Urinary bladder (tissue), 4 donors: ENCODE results near the gene COL5A1. TPM values are rescaled to one million over a fixed set of nuclear protein-coding genes. Genes with fewer than 3 reads are reported as not detected.

ENCODE experiments used
- DNase-seq: peaks from one replicate; pipeline ENCODE4 v3.0.0-alpha.2; 2015; ENCODE audit errors: extremely low spot score
- H3K27ac ChIP-seq: one replicate; pipeline ENCODE4 v1.5.1; 2013; ENCODE audit warnings: low read depth, mild to moderate bottlenecking, moderate library complexity
- H3K36me3 ChIP-seq: one replicate; pipeline ENCODE4 v1.6.1; 2013; ENCODE audit warnings: mild to moderate bottlenecking, moderate library complexity; ENCODE audit not compliant: insufficient read depth
- H3K4me1 ChIP-seq: one replicate; pipeline ENCODE4 v1.6.1; 2013; ENCODE audit warnings: mild to moderate bottlenecking, moderate library complexity; ENCODE audit not compliant: insufficient read depth
- H3K4me3 ChIP-seq: one replicate; pipeline ENCODE4 v1.5.1; 2013; ENCODE audit warnings: low read depth, low read length
- WGBS: extraction: QIAGEN DNeasy Blood & Tissue Kit; methylation state at CpG from one replicate; pipeline ENCODE4 v1.1.7; 2013; 5-methylcytosine and 5-hydroxymethylcytosine counted together
- polyA plus RNA-seq: library from polyadenylated mRNA; stranded (reverse); fragments of 200-250 nt; gene quantifications from one replicate; pipeline ENCODE4 v1.2.3, GENCODE V29; 2013
- total RNA-seq: library from RNA; depleted of rRNA; stranded (reverse); fragments of >200 nt; gene quantifications from one replicate; pipeline ENCODE4 v1.2.3, GENCODE V29; 2014
- donor health status: healthy with polysubstance abuse.
- donor health status: healthy.

The COL5A1 gene
- total and polyA plus RNA-seq, 2 donors: 68.5 to 622 TPM

- H3K27ac ChIP-seq: no peak overlapping the region
- 59% methylated on average over 23 of the region's 23 CpGs for WGBS
- H3K4me1 ChIP-seq: no peaks in the 10 kb centered on the region
- no peaks in the 10 kb centered on the region for H3K36me3 ChIP-seq
- DNase-seq: no peak
- H3K4me3 ChIP-seq: no peak overlapping the region
These were observed 127.2 kb downstream of the COL5A1 start for GRCh38 chr9:134768709-134769351.

GRCh38 chr9:134770972-134771971 is 129.7 kb downstream of the COL5A1 start:
- Histone ChIP-seq H3K4me1 (no peaks in the 10 kb centered on the region), H3K4me3 (no peak overlapping the region), H3K27ac (no peak overlapping the region), H3K36me3 (no peaks in the 10 kb centered on the region)
- no peak for DNase-seq
- WGBS: 68% methylated on average over 34 of the region's 34 CpGs

GRCh38 chr9:134772331-134772730 is 130.7 kb downstream of the COL5A1 start:
- no peak for DNase-seq
- H3K36me3 ChIP-seq: no peaks in the 10 kb centered on the region
- no peaks in the 10 kb centered on the region for H3K4me1 ChIP-seq
- no peak overlapping the region for H3K4me3 ChIP-seq
- H3K27ac ChIP-seq: no peak overlapping the region
- WGBS: 89% methylated on average over 12 of the region's 12 CpGs

GRCh38 chr9:134773842-134774241 is 132.2 kb downstream of the COL5A1 start:
- no peak overlapping the region for H3K27ac ChIP-seq
- H3K4me3 ChIP-seq: no peak overlapping the region
- no peaks in the 10 kb centered on the region for H3K4me1 ChIP-seq
- DNase-seq: no peak
- no peaks in the 10 kb centered on the region for H3K36me3 ChIP-seq
- WGBS: 80% methylated on average over 11 of the region's 11 CpGs

- DNase-seq: no peak
- H3K4me3 ChIP-seq: no peak overlapping the region
- H3K4me1 ChIP-seq: no peaks in the 10 kb centered on the region
- no peaks in the 10 kb centered on the region for H3K36me3 ChIP-seq
- no peak overlapping the region for H3K27ac ChIP-seq
- 72% methylated on average over 10 of the region's 10 CpGs for WGBS
These were observed 132.8 kb downstream of the COL5A1 start for GRCh38 chr9:134774410-134774809.

GRCh38 chr9:134775081-134775951 is 133.7 kb downstream of the COL5A1 start:
- H3K27ac ChIP-seq: no peak overlapping the region
- no peak for DNase-seq
- no peaks in the 10 kb centered on the region for H3K4me1 ChIP-seq
- H3K36me3 ChIP-seq: no peaks in the 10 kb centered on the region
- 52% methylated on average over 30 of the region's 30 CpGs for WGBS
- no peak overlapping the region for H3K4me3 ChIP-seq

GRCh38 chr9:134776080-134776796 is 134.6 kb downstream of the COL5A1 start:
- DNase-seq: no peak
- no peaks in the 10 kb centered on the region for H3K4me1 ChIP-seq
- H3K27ac ChIP-seq: no peak overlapping the region
- H3K4me3 ChIP-seq: no peak overlapping the region
- WGBS: 50% methylated on average over 19 of the region's 19 CpGs
- no peaks in the 10 kb centered on the region for H3K36me3 ChIP-seq

GRCh38 chr9:134777153-134777552 is 135.6 kb downstream of the COL5A1 start:
- WGBS: 75% methylated on average over 13 of the region's 13 CpGs
- no peaks in the 10 kb centered on the region for H3K36me3 ChIP-seq
- no peak overlapping the region for H3K27ac ChIP-seq
- H3K4me3 ChIP-seq: no peak overlapping the region
- DNase-seq: no peak
- H3K4me1 ChIP-seq: no peaks in the 10 kb centered on the region

- Histone ChIP-seq H3K4me1 (no peaks in the 10 kb centered on the region), H3K36me3 (no peaks in the 10 kb centered on the region), H3K27ac (no peak overlapping the region), H3K4me3 (no peak overlapping the region)
- DNase-seq: no peak
- whole genome bisulfite sequencing: 76% methylated on average over 13 of the region's 13 CpGs
These were observed 136.6 kb downstream of the COL5A1 start for GRCh38 chr9:134778156-134778555.

GRCh38 chr9:134778841-134779411 is 137.3 kb downstream of the COL5A1 start:
- no peaks in the 10 kb centered on the region for H3K4me1 ChIP-seq
- no peaks in the 10 kb centered on the region for H3K36me3 ChIP-seq
- DNase-seq: no peak
- no peak overlapping the region for H3K27ac ChIP-seq
- 35% methylated on average over 17 of the region's 17 CpGs for WGBS
- H3K4me3 ChIP-seq: no peak overlapping the region

- WGBS: 85% methylated on average over 8 of the region's 8 CpGs
- Histone ChIP-seq H3K4me3 (no peak overlapping the region), H3K4me1 (no peaks in the 10 kb centered on the region), H3K36me3 (no peaks in the 10 kb centered on the region), H3K27ac (no peak overlapping the region)
- DNase-seq: no peak
These were observed 138.0 kb downstream of the COL5A1 start for GRCh38 chr9:134779640-134780039.

GRCh38 chr9:134781591-134782302 is 140.1 kb downstream of the COL5A1 start:
- no peak overlapping the region for H3K27ac ChIP-seq
- no peaks in the 10 kb centered on the region for H3K4me1 ChIP-seq
- DNase-seq: no peak
- no peak overlapping the region for H3K4me3 ChIP-seq
- H3K36me3 ChIP-seq: no peaks in the 10 kb centered on the region
- 76% methylated on average over 28 of the region's 28 CpGs for WGBS
